Erythroblast (primary cell): ENCODE data around the gene DAZAP1.

ENCODE experiments used
- GATA1 ChIP-seq: IDR thresholded peaks from 2 replicates; pipeline ENCODE4 v1.6.1; 2011; ENCODE audit warnings: low read depth, mild to moderate bottlenecking, control low read depth, low read length, moderate library complexity
- POLR2A ChIP-seq: IDR thresholded peaks from 2 replicates; pipeline ENCODE4 v1.6.1; 2011; ENCODE audit warnings: mild to moderate bottlenecking, low read length

DNA sequence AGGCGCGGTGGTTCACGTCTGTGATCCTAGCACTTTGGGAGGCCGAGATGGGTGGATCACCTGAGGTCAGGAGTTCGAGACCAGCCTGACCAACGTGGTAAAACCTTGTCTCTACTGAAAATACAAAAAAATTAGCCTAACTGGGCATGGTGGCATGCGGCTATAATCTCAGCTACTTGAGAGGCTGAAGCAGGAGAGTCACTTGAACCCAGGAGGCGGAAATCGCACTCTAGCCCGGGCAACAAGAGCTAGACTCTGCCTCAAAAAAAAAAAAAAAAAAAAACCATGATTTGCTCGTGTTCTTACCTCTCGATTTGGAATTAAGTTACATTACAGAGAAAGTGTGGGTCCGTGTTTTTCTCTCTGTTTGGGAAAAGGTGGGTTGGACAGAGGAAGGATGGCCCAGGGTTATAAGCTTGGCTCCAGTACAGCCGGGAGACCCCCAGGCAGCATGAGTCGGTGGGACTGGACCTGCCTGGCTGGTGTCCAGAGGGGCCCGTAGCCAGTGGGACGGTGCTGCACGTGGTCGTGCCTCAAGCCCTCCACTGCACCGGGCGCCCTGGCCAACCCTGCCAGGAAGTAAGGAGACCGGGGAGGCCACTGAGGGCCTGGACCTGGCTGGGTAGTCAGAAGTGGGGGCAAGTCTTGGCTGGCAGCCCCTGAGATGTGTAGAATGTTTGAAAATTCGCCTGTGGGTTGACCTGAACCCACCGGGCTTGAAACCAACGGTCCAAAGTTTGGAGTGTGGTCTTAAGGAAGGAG, 34.5 kb downstream of the DAZAP1 start:
- TF ChIP-seq POLR2A (no peak), GATA1 (no peak)
